ENCODE results near the gene FKBP4. TPM values are rescaled to one million over a fixed set of nuclear protein-coding genes. Genes with fewer than 3 reads are reported as not detected.

FKBP4 gene
- total RNA-seq, 1 donor, result 17.4 TPM

DNA sequence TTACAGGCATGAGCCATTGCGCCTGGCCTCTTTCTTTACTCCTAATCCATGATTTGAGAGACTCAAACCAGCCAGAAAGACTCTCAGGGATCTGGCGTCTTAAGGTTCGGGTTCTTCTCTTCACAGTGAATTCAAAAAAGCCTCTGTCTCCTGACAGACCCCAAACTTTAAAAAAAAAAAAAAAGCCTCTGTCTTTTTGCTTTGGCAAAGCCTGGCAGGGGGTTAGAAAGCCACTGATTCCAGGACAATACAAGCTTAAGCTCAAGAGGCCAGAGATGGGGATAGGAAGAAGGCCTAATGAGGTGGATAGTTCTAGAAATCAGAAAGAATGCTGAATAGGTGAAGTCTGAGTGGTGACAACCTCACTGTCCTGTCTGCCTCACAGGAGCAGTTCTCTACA lies 31.3 kb downstream of the FKBP4 start:
- Histone ChIP-seq H2AFZ (ENCODE audit: low read length) (no peak overlapping the region), H3K27ac (ENCODE audit: low read depth, low read length) (no peak overlapping the region), H3K9me3 (ENCODE audit: low read depth, low read length) (no peaks in the 10 kb centered on the region), H3K27me3 (ENCODE audit: insufficient read depth, low read length) (no peaks in the 10 kb centered on the region), H3K4me3 (ENCODE audit: insufficient read depth, low read length) (no peak overlapping the region), H3K79me2 (ENCODE audit: insufficient read depth, low read length) (no peaks in the 10 kb centered on the region), H4K20me1 (ENCODE audit: insufficient read depth, low read length) (no peaks in the 10 kb centered on the region), H3K4me1 (ENCODE audit: insufficient read depth, low read length) (no peaks in the 10 kb centered on the region), H3K4me2 (ENCODE audit: insufficient read depth, low read length) (no peak overlapping the region), H3K36me3 (ENCODE audit: insufficient read depth, low read length) (peaks cover 60% of the 10 kb centered on the region)
- TF ChIP-seq, protein P1, sequence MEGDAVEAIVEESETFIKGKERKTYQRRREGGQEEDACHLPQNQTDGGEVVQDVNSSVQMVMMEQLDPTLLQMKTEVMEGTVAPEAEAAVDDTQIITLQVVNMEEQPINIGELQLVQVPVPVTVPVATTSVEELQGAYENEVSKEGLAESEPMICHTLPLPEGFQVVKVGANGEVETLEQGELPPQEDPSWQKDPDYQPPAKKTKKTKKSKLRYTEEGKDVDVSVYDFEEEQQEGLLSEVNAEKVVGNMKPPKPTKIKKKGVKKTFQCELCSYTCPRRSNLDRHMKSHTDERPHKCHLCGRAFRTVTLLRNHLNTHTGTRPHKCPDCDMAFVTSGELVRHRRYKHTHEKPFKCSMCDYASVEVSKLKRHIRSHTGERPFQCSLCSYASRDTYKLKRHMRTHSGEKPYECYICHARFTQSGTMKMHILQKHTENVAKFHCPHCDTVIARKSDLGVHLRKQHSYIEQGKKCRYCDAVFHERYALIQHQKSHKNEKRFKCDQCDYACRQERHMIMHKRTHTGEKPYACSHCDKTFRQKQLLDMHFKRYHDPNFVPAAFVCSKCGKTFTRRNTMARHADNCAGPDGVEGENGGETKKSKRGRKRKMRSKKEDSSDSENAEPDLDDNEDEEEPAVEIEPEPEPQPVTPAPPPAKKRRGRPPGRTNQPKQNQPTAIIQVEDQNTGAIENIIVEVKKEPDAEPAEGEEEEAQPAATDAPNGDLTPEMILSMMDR (IDR thresholded peaks at IDR 0.05; ENCODE audit: extremely low read depth, low read depth, low read length), result no peak
- DNase-seq (ENCODE audit: insufficient read length, low spot score, missing footprints), result no peak

DNA sequence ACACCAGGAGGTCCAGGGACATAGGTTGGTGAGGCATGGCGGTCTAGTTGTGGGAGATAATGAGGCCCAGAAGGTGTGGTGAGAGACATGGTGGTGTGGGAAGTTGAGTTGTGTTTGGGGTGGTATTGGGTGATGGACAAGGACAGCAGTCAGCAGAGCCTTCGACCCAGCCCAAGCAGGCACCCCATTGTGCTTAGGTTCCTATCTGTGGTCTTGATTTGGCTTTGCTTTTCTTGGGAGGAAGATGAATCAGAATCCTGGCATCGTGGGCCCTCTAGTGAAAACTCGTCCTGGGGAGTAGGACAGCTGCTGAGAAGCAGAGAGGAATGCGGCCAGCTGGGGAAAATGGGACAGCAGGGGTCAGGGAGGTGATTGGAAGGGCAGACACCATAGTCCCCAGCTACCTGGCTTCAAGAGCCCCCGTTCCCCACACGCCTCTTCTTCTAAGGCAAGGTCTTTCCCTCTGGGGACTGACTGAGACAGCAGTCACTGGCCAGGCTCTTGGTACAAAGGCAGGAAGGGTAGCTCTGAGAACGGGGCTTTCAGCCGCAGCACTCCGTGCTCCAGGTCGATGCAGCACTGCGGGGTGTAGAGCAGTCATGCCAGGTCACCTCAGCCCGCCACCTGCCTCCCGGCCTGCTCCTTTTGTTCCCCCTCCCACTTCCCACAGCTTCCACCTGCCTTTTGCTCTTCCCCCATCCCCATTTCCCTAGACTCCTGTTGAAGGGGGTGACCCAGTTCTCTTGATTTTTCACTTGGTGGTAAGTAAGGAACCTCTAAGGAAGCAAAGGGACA lies 32.1 kb downstream of the FKBP4 start:
- TF ChIP-seq, protein P1 (IDR thresholded peaks at IDR 0.05; ENCODE audit: extremely low read depth, low read depth, low read length), result no peak
- peak; percentile 71 for DNase-seq (ENCODE audit: insufficient read length, low spot score, missing footprints)
- no peaks in the 10 kb centered on the region for H3K79me2 ChIP-seq (ENCODE audit: insufficient read depth, low read length)
- H3K27me3 ChIP-seq (ENCODE audit: insufficient read depth, low read length), result no peaks in the 10 kb centered on the region
- H3K9me3 ChIP-seq (ENCODE audit: low read depth, low read length), result no peaks in the 10 kb centered on the region
- H2AFZ ChIP-seq (ENCODE audit: low read length), result no peak overlapping the region
- no peak overlapping the region for H3K4me2 ChIP-seq (ENCODE audit: insufficient read depth, low read length)
- H4K20me1 ChIP-seq (ENCODE audit: insufficient read depth, low read length), result no peaks in the 10 kb centered on the region
- H3K4me1 ChIP-seq (ENCODE audit: insufficient read depth, low read length), result no peaks in the 10 kb centered on the region
- H3K36me3 ChIP-seq (ENCODE audit: insufficient read depth, low read length), result peaks cover 51% of the 10 kb centered on the region
- no peak overlapping the region for H3K4me3 ChIP-seq (ENCODE audit: insufficient read depth, low read length)
- no peak overlapping the region for H3K27ac ChIP-seq (ENCODE audit: low read depth, low read length)

DNA sequence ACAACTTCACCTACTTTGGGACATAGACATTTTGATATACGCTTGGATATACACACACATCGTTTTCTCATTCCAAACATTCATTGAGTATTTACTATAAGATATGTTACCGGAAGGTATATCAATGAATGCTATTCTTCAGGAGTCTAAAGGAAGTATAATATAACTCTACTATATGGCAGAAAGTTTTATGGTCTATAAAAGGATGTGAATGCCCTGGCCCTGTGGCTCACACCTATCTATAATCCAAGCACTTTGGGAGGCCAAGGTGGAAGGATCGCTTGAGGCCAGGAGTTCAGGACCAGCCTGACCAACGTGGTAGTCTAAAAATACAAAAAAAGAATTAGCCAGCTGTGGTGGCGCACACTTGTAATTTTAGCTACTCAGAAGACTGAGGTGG lies 34.5 kb downstream of the FKBP4 start:
- TF ChIP-seq, protein P1 (IDR thresholded peaks at IDR 0.05; ENCODE audit: extremely low read depth, low read depth, low read length), result no peak
- Histone ChIP-seq H3K9me3 (ENCODE audit: low read depth, low read length) (no peaks in the 10 kb centered on the region), H3K36me3 (ENCODE audit: insufficient read depth, low read length) (peaks cover 28% of the 10 kb centered on the region), H3K4me1 (ENCODE audit: insufficient read depth, low read length) (peaks cover 11% of the 10 kb centered on the region), H3K27me3 (ENCODE audit: insufficient read depth, low read length) (peaks cover 2% of the 10 kb centered on the region), H2AFZ (ENCODE audit: low read length) (no peak overlapping the region), H3K4me3 (ENCODE audit: insufficient read depth, low read length) (no peak overlapping the region), H3K79me2 (ENCODE audit: insufficient read depth, low read length) (no peaks in the 10 kb centered on the region), H3K4me2 (ENCODE audit: insufficient read depth, low read length) (no peak overlapping the region), H4K20me1 (ENCODE audit: insufficient read depth, low read length) (no peaks in the 10 kb centered on the region), H3K27ac (ENCODE audit: low read depth, low read length) (no peak overlapping the region)
- no peak for DNase-seq (ENCODE audit: insufficient read length, low spot score, missing footprints)

- Histone ChIP-seq H3K27me3 (ENCODE audit: insufficient read depth, low read length) (peaks cover 6% of the 10 kb centered on the region), H2AFZ (ENCODE audit: low read length) (no peak overlapping the region), H3K4me3 (ENCODE audit: insufficient read depth, low read length) (no peak overlapping the region), H3K27ac (ENCODE audit: low read depth, low read length) (no peak overlapping the region), H3K4me1 (ENCODE audit: insufficient read depth, low read length) (peaks cover 12% of the 10 kb centered on the region), H4K20me1 (ENCODE audit: insufficient read depth, low read length) (no peaks in the 10 kb centered on the region), H3K9me3 (ENCODE audit: low read depth, low read length) (no peaks in the 10 kb centered on the region), H3K36me3 (ENCODE audit: insufficient read depth, low read length) (peaks cover 7% of the 10 kb centered on the region), H3K79me2 (ENCODE audit: insufficient read depth, low read length) (no peaks in the 10 kb centered on the region), H3K4me2 (ENCODE audit: insufficient read depth, low read length) (no peak overlapping the region)
- TF ChIP-seq, protein P1 (IDR thresholded peaks at IDR 0.05; ENCODE audit: extremely low read depth, low read depth, low read length), result no peak
- no peak for DNase-seq (ENCODE audit: insufficient read length, low spot score, missing footprints)
Observed at GRCh38 chr12:2832550-2833127, 37.9 kb downstream of the FKBP4 start.

All from osteoblast (primary cell).